Uterus (tissue), 2 donors: ENCODE data around the gene CRYBG1.

Source experiments
- POLR2A ChIP-seq, 2 donors: fragments of 450-650 bp; IDR thresholded peaks; one replicate each; pipeline ENCODE4 v1.6.1; 2016; ENCODE audit warnings: antibody characterized with exemption in 2 of 2, mild to moderate bottlenecking in 1 of 2, moderate library complexity in 1 of 2
- TF ChIP-seq, protein P1 (sequence below), 4 experiments: fragments of 200-600 bp in 2 of 4; fragments of 450-650 bp in 2 of 4; sonication (generic) in 2 of 4; IDR thresholded peaks; one replicate each; pipeline ENCODE4 v1.5.1; 2016 to 2019; ENCODE audit warnings: antibody characterized with exemption in 4 of 4, mild to moderate bottlenecking in 2 of 4, moderate library complexity in 1 of 4

DNA sequence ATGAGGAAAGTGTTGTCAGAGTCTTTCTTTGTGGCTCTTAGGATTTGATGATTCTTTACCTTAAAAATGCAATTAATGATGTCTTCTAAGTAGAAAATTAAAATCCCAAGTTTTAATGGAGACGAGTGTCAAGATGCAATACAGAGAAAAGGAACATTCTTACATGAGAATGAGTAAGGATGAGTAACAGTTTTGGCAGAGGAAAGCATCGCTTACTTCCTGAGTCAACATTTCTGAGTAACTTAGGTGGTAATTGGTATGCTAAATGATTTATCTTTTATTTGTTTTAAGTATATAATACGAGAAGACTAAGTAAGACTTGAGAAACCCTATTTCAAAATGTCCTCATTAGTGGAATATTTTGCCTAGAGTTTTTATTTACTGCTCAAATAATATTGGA is 167.5 kb downstream of the CRYBG1 start:
- TF ChIP-seq, protein P1, sequence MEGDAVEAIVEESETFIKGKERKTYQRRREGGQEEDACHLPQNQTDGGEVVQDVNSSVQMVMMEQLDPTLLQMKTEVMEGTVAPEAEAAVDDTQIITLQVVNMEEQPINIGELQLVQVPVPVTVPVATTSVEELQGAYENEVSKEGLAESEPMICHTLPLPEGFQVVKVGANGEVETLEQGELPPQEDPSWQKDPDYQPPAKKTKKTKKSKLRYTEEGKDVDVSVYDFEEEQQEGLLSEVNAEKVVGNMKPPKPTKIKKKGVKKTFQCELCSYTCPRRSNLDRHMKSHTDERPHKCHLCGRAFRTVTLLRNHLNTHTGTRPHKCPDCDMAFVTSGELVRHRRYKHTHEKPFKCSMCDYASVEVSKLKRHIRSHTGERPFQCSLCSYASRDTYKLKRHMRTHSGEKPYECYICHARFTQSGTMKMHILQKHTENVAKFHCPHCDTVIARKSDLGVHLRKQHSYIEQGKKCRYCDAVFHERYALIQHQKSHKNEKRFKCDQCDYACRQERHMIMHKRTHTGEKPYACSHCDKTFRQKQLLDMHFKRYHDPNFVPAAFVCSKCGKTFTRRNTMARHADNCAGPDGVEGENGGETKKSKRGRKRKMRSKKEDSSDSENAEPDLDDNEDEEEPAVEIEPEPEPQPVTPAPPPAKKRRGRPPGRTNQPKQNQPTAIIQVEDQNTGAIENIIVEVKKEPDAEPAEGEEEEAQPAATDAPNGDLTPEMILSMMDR (IDR thresholded peaks at IDR 0.05), result no peak
- no peak for TF ChIP-seq POLR2A (IDR thresholded peaks at IDR 0.05)
